Hepatocyte (in vitro differentiated cells): ENCODE results near the gene LIPM.
"Not testable (repeated sequence)": the region's sequence is repeated elsewhere in the genome, so short reads cannot be mapped to it uniquely, and the experiment has no call there.

ENCODE experiments used
- CTCF ChIP-seq: fragments of 200-600 bp; sonication (generic); IDR thresholded peaks from 2 replicates; pipeline ENCODE4 v1.5.1; 2016; ENCODE audit warnings: antibody characterized with exemption, mild to moderate bottlenecking; ENCODE audit not compliant: poor library complexity
- EZH2 ChIP-seq: fragments of 200-600 bp; sonication (generic); IDR thresholded peaks from 2 replicates; pipeline ENCODE4 v1.6.1; 2016; ENCODE audit warnings: antibody characterized with exemption, mild to moderate bottlenecking, borderline replicate concordance
- EZH2phosphoT487 ChIP-seq: fragments of 200-600 bp; sonication (generic); IDR thresholded peaks from one replicate; pipeline ENCODE4 v1.6.1; 2018; ENCODE audit warnings: antibody characterized with exemption, mild to moderate bottlenecking, low read depth, moderate library complexity; ENCODE audit not compliant: unreplicated experiment, severe bottlenecking

GRCh38 chr10:88837632-88838031, 35.1 kb downstream of the LIPM start:
- TF ChIP-seq CTCF, EZH2, EZH2phosphoT487: not testable (repeated sequence)
